A549 (cell line): ENCODE results near the gene RAB3D.

ENCODE experiments used
- CEBPB ChIP-seq, 2 experiments: fragments of >200 bp in 1 of 2; sonication (Bioruptor Twin) in 1 of 2; formaldehyde crosslinking in 1 of 2; IDR thresholded peaks; 2 replicates each; pipeline ENCODE4 v1.6.1; 2012 to 2016
- CTCF ChIP-seq: fragments of >200 bp; sonication (Bioruptor Twin); formaldehyde crosslinking; IDR thresholded peaks from 3 replicates; pipeline ENCODE4 v1.5.1; 2016
- ELK1 ChIP-seq: fragments of 150-350 bp; IDR thresholded peaks from 2 replicates; pipeline ENCODE4 v1.6.1; 2014; ENCODE audit warnings: low read depth, mild to moderate bottlenecking, low read length
- FOXS1 ChIP-seq: fragments of 250-450 bp; sonication (Bioruptor Pico); IDR thresholded peaks from 2 replicates; pipeline ENCODE4 v1.5.0; 2020; ENCODE audit warnings: mild to moderate bottlenecking, moderate library complexity
- JUN ChIP-seq, 2 experiments: fragments of >200 bp; sonication (Bioruptor Twin); formaldehyde crosslinking; IDR thresholded peaks; 2 replicates in 1 of 2; 3 replicates in 1 of 2; pipeline ENCODE4 v1.6.1; 2016 to 2017
- MAFK ChIP-seq: fragments of 450-650 bp; IDR thresholded peaks from 2 replicates; pipeline ENCODE4 v1.6.1; 2014; ENCODE audit not compliant: partially characterized antibody
- NR3C1 ChIP-seq: fragments of >200 bp; sonication (Bioruptor Twin); formaldehyde crosslinking; IDR thresholded peaks from 3 replicates; pipeline ENCODE4 v1.6.1; 2017
- POLR2A ChIP-seq: IDR thresholded peaks from 2 replicates; pipeline ENCODE4 v1.6.1; 2012; ENCODE audit warnings: mild to moderate bottlenecking, low read length
- RCOR1 ChIP-seq: fragments of 150-350 bp; IDR thresholded peaks from 2 replicates; pipeline ENCODE4 v1.6.1; 2014; ENCODE audit warnings: antibody characterized with exemption, low read length, low read depth
- RFX5 ChIP-seq: fragments of 450-650 bp; IDR thresholded peaks from 2 replicates; pipeline ENCODE4 v1.7.1; 2014; ENCODE audit warnings: antibody characterized with exemption, mild to moderate bottlenecking, moderate library complexity
- SMC3 ChIP-seq: fragments of >200 bp; sonication (Bioruptor Twin); formaldehyde crosslinking; IDR thresholded peaks from 3 replicates; pipeline ENCODE4 v1.6.1; 2018; ENCODE audit warnings: inconsistent platforms
- USF2 ChIP-seq: fragments of 450-650 bp; IDR thresholded peaks from 2 replicates; pipeline ENCODE4 v1.6.1; 2014; ENCODE audit warnings: antibody characterized with exemption

- TF ChIP-seq CTCF (no peak), FOXS1 (CRISPR knock-in tag) (no peak), POLR2A (no peak), RFX5 (no peak), RCOR1 (no peak), SMC3 (no peak), MAFK (no peak), NR3C1 (no peak), JUN (IDR thresholded peaks at IDR 0.05) (no peak), CEBPB (IDR thresholded peaks at IDR 0.05) (no peak), ELK1 (no peak), USF2 (no peak)
Measured at GRCh38 chr19:11338569-11339253, 746 bp downstream of the RAB3D start.
